NCI-H1436 treated with DMSO at 0.1 percent for 48 hours (cell line): Measurements from ENCODE around the gene KRTAP10-2.

Experiments used
- DNase-seq: peaks from one replicate; lab custom pipeline; 2025; lab: John Stamatoyannopoulos, UW

KRTAP10-2 gene

DNA sequence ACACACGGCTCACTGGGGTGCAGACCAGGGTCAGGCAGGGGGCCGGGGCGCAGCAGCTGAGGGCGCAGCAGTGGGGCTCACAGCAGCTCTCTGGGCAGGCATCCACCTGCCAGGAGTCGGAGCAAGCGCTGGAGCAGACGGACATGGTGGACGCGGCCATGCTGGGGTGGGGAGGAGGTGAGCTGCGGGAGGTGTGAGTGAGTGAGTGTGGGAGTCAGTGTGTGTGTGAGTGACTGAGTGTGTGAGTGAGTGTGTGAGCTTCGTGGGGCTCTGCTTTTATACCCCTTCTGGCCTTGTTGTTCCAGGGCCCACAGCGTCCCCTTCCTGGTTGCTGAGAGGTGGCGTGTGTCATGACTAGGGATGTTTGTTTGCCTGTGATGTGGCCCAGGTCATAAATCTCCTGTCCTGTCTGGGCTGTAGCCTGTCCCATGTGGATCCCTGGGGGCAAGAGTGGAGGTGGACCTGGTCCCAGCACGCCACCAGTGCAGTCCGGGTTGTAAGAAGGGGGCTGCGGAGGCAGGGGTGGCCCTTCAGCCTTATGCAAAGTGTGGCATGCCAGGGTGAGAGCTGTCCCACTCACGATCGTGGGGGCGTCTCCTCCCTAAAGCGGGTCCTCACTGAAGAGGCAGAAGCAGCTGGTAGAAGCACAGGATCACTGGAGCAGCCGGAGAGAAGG lies 11.2 kb downstream of the KRTAP10-2 start, which contains the start of gene KRTAP10-1:
TSS of gene KRTAP10-1 (minus strand) at position 205 of the 676 bp plus-strand sequence. CDS start at position 160, 45 bp downstream.
- DNase-seq = no peak

DNA sequence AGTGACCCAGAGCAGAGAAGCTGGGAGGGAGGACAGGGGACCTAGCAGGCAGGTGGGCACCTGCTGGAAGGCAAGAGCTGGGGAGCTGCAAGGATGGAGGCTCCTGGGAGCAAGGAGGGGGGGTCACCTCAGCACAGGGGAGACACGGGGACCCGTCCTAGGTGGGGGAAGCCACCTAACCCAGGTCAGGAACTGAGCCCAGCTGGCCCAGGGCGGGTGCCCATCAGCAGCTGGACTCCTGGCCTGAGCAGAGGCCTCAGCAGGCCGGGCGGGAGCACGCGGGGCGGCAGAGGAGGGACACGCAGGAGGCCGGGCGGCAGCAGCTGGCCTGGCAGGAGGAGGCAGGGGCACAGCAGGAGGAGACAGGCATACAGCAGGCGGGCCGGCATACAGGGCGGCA lies 12.3 kb downstream of the KRTAP10-2 start:
- no peak for DNase-seq

DNA sequence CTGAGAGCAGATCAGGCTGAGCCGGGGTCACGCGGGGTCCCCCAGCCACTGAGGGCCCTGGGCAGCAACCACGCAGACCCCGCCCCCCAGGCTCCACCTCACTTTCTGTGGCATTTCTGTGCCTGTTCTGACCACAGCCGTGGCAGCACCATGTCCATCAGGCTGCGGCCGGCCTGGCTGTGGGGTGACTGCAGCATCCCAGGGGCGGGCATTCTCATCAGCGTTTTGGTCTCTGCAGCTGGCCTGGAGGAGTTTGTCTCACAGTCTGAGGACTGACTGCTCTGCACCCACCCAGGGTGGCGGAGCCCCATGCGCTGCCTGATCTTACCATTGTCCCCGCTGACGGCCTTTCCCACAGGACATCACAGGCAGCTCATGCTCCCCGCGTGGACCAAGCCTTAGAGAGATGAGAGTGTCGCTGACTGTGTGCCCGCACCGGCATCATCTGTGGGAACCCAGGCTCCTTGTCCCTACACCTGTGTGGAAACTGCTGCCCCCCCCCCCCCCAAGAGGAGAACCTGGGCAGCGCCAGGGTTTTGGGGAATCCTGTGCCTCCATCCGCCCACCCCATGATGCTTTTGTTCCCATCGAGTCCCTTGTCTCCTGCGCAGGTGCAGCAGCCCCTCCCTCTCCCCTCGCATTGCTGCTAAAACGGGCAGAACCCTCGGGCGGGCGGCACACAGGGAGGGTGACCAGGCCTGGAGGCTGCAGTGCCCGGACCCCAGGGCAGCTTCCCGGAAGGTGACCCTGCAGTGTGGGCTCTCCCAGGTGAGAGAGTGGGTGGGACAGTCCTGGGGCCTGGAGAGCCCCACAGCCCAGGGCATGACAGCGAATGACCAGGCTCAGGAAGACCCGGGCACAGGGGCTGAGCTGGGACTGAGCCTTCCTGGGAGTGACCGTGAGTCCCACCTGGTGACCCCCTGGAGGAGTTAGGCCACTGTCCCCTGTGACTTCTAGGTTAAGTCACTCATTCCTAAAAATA lies 13.1 kb downstream of the KRTAP10-2 start:
- no peak for DNase-seq

DNA sequence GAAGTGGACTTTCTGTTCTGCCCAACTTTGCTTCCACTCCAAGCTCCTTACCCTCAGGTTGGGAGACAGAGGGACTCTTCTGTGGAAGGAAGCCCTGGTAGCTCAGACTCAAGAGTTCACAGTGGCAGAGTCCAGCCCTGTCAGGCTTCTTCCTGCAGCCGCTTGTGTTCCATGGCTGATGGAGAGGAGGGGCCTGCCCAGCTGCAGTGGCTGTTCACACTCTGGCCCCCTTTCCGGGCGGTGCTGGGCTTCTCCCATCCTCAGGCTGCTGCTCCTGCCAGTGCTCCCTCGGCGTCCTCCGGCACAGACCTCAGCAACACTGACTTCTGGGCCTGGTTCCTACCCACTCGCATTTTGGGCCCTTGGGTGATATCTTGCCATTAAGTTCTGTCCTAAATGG lies 15.3 kb downstream of the KRTAP10-2 start:
- no peak for DNase-seq

DNA sequence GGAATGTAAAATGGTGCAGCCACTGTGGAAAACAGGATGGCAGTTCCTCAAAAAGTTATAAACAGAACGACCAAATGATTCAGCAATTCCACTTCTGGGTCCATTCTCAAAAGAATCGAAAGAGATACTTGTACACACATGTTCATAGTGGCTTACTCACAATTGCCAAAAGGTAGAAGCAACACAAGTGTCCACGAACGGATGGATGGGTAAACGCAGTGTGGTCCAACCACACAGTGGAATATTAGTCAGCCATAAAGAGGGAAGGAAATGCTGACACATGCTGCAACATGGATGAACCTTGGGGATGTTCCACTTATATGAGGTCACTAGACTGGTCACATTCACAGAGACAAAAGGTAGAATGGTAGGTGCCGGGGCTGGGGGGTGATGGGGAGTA lies 16.6 kb downstream of the KRTAP10-2 start:
- no peak for DNase-seq

DNA sequence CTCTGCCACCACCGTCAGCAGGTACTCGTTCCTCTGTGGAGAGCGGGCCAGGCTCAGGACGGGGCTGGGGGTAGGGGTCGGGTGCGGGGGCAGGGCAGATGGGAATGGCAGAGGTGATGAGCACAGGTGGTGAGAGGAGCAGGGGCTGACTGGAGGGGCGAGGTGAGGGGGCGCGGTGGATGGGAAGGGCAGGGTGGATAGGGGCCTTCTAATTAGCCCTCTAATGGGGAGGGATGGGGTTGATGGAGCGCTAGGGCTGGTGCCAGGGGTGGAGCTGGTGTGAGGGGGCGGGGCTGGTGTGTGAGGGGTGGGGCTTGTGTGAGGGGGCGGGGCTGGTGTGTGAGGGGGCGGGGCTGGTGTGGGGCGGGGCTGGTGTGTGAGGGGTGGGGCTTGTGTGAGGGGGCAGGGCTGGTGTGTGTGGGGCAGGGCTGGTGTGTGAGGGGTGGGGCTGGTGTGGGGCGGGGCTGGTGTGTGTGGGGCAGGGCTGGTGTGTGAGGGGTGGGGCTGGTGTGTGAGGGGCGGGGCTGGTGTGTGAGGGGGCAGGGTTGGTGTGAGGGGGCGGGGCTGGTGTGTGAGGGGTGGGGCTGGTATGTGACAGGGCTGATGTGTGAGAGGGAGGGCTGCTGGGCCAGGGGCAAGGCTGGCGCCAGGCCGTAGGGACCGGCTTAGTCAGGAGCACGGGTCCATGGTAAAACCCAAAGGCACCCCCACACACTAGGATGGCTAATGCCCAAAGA lies 17.2 kb downstream of the KRTAP10-2 start:
- DNase-seq = no peak

DNA sequence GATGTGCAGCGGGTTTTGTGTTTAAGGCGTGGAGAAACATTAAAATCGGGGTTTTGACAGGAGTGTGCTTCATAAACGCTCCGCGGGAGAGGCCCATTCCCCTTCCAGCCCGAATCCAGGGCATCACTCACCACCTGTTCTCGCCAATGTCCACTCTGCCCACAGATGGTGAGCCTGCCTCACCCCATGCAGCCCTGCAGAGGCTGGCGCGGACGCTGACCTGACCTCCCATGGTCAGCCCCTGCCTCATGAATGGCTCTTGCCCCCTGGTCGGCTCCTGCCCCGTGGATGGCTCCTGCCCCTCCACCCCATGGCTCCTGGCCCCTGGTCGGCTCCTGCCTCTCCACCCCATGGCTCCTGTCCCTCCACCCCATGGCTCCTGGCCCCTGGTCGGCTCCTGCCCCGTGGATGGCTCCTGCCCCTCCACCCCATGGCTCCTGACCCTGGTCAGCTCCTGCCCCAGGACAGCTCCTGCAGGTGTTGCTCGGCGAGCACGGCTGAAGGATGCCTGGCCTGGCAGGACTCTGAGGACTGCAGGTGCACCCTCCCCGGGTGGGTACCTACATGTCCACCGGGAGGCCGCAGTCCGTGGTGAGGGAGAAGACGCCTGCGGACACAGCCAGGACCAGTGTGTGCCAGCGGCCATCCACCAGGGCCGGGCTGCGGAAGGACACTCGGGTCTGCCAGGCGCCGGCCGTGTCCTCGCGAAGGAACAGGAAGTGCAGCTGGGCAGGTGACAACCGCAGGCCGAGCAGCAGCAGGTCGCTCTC lies 18.0 kb downstream of the KRTAP10-2 start:
- no peak for DNase-seq

DNA sequence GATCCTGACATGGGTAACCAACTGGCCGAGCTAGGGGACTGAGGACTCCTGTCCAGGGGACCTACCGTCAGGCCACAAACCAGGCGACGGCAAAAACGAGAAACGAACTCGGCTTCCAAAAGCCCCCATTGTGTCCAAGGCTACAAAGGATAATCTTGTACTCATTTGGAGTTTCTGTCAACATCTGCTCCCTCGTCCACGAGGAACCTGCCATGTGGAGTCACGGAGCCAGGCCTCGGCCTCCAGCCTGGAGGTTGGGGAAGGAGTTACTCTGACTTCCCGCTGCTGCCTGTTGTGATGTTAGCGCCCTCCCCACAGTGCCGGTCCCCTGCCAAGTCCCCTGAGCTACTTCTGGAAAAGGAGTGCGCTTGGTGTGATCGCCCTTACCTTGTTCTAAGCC lies 18.6 kb downstream of the KRTAP10-2 start:
- no peak for DNase-seq

DNA sequence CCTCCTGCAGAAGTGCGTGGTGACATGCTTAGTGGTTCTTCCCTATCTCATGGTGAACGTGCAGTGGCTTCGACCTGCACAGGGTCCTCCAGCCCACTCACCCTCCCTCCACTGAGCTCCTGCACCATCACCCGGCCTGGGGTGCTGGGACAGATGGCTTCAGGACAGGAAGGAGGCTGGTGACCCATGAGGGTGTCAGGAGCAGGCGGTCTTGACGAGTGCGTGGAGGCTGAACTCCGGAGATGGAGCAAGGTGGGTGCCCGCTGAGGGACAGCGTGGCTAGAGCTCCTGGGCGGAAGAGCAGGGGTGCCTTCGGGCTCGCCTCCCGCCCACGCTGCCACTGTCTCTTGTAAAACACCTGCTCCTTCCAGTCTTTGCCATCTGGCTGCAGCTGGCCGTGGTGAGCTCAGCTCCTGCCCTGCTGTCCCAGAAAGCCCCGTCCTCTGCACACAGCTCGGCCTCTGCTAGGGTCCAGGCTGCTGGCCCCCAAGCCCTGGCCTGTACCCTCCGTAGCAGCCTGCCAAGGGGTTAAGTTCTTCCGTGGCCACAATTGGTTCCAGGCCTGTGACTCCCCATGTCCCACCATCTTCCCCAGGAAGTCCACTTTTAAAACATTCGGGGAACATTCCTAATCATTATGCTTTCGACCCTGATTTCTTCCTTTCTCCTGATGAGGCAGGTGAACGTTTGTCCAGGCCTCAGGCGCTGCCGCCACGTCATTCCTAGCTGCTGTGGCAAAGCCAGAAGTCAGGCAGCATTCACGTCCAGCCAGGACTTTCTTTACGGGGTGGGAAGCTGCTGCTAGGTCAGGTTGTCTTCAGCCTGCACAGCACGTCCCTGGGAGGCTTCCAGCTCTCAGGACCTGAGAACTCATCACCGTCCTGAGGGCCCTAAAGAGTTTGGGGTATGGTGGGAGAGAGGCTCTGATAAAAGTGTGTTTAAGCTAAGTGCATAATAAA lies 19.4 kb downstream of the KRTAP10-2 start:
- DNase-seq = no peak

DNA sequence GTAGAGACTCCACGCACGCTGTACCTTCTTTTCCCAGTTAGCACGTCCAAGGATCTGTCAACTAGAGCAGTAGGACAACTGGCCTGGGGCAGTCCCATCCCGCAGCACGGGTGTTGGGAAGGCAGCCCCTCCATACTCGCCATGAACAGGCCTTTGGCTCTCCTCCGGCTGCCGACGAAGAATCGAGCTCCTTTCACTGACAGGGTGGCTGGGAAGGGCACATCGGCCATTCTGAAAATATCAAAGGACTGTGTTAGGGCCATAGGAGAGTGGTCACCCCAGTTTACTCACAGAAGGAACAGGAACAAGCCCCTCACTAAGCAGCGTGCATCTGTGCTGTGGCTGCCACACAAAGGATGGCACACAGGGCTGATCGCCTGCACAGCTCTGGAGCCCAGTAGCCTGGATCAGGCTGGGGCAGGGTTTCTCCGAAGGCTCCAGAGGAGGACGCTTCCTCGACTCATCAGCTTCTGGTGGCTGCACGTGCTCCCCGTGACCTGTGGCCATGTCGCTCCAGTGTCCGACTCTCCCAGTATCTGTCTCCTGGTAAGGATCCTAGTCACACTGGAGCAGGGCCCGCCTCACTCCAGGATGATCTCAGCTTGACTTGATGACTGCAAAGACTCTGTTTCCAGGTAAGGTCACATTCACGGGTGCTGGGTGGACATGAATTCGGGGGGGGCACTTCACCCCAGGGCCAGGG lies 20.3 kb downstream of the KRTAP10-2 start:
- DNase-seq = no peak

DNA sequence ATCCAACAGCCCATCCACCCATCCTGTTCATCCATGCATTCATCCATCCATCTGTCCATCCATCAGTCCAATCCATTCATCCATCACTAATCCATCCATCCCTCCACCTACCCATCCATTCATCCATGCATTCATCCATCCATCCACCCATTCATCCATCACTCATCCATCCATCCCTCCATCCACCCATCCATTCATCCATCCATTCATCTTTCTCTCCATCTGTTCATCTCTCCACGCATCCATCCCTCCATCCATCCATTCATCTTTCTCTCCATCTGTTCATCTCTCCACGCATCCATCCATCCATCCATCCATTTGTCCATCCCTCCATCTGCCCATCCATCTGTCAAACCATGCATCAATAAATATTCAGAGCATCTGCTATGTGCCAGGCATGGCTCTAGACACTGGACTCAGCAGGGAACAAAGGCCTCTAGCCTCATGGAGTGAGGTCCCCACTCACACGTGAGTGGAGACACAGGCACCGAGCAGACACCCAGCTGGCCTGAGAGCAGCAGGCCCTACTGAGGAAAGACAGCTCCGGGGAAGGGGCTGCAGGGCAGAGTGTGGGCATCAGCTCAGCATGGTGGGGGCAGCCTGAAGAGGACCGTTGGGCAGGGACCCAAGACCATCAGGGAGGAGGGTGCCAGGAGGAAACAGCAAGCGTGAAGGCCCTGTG lies 20.9 kb downstream of the KRTAP10-2 start:
- no peak for DNase-seq

DNA sequence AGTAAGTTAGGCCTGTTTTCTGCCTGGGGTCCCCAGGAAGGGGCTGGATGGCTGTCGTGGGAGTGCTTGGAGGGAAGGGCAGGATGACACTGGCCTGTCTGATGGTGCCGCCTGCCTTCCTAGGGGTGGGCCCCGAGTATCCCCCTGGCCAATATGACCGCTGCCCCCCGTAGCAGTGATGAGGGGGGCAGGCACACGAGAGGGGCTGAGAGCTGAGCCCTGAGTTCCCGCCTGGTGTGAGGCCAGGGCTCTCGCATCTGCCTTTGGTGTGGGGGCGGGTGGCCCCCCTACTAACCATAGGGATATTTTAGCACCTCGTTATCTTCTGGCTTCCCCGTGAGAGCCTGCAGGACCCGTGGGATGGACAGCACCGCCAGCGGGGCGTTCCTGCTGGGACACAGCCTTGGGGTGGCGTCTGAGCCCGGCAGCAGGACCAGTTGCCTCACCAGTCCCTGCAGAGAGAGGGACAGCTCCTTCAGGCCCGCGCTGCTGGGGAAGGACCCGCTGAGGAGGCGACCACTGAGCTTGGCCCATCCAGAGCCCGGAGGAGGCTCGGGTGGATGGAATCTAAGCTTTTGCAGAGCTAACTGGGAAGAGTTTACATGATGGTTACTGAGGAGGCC lies 21.7 kb downstream of the KRTAP10-2 start:
- DNase-seq = no peak

DNA sequence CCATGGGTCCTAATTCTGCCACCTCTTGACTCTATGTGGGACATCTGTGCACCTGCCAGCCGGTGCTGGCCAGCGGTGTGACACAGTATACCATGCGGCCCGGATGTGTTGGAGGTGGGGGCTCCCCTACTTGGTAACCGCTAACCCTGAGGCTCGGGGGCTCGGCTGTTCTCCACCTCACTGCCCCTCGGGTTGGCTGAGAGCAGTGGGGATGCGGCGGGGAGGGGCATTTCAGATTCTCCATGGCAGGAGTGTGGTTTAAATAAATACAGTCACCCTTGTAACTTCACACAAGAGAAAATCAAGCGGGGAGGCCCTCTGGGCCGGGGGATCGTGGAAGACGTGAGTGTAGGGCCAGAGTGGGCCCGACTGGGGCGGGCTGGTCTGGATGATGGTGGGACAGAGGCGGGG lies 22.3 kb downstream of the KRTAP10-2 start:
- DNase-seq = no peak

DNA sequence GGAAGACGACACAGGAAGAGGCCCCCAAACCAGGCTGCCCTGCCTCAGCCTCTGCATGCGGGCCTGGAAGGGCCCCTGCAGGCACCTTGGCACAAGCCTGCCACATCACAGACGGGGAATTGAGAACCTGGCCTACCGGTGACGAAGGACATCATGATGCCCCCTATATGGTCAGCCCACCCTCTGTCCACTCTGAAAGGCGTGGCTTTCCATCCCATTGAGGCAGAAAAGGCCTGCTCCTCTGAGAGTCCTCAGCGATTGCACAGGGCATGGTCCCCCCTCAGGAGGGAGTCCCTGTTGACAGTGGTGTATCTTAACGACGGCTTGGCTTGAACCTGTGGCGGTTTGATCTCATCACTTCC lies 22.7 kb downstream of the KRTAP10-2 start:
- DNase-seq = no peak

DNA sequence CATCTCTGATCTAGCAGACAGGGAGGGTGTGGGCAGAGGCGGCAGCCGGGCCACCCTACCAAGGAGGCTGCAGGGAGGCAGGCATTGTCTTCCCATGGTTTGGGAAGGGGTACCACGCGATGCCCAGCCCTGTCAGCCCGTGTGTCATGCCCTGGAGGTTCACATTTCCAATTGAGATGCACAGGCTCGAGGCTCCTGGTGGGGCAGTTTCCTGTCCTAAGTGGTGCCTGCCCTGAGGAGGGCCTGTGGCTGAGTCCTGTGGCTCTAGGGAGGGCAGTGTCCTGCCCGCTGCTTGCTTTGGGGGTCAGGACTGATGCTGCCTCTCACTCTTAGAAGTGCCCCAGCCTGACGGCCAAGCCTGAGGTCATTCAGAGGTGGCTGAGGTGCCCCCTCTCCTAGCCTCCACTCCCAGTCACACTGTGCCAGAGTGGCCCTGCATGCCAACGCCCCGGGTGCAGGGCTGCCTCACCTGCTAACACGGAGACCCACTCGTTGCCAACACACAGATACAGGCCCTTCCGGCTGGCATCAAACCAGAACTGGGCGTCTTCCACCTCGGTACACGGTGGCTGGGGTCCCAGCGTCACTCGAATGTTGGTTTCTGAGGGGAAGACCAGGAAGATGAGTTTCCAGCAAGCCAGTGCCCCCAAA lies 23.2 kb downstream of the KRTAP10-2 start:
- no peak for DNase-seq

DNA sequence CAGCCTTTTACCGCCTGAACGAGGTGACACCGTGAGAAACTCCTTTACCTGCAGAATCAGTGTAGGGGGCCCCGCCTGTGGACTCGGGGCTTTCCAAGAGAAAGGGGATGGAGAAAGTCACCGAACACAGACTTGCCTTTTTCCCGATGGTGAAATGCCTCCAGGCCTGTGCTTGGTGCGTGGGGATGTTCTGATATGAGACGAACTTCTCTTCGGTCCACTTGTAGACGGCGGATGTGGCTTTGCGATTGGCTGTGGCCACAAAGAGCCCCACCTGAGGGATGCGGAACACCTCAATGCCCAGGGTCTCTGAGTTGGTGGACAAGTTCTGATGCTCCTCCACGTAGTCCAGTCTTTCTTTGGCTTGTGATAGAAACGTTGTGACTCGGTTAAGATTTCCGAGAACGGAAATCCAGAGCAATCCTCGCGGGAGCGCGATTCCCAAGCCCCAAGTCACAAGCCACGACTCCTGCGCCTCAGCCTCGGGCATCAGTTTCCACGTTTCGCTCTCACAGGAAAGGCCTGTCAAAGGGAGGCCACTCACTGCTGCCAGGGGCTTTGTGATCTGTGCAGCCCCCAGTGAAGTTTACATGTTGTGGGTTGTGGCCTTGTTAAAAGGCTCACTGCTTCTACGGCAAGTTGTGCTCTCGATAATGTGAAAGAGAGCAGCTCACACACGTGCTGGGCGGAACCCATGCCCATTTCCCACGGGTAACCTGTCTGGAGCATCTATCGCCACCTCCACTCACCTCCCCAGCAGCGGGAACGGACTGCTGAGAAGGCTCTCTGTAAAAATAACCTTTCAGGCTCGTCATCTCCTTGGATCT lies 23.9 kb downstream of the KRTAP10-2 start:
- no peak for DNase-seq
